ENCODE measurements around the gene FAF1.

- no peak for TF ChIP-seq POLR2A (IDR thresholded peaks at IDR 0.05; ENCODE audit: low read length)
- TF ChIP-seq GATA1 (IDR thresholded peaks at IDR 0.05; ENCODE audit: low read depth, low read length): no peak
Measured at GRCh38 chr1:50488356-50488755, 471.7 kb downstream of the FAF1 start.
